B cell (primary cell): ENCODE measurements around the gene MAP2K6. TPM values are rescaled to one million over a fixed set of nuclear protein-coding genes. Genes with fewer than 3 reads are reported as not detected.

ENCODE experiments used
- ATAC-seq: fragments of 200-7000 bp; cut with Tn5 transposase; one replicate; pipeline ENCODE4 v1.10.0; 2021; ENCODE audit warnings: low read depth, mild to moderate bottlenecking, moderate number of reproducible peaks, moderate library complexity
- CTCF ChIA-PET: fragments of 350-600 bp; sonication (Branson Sonifier 250); formaldehyde crosslinking; loops from one replicate; lab custom pipeline; 2021; ENCODE audit warnings: antibody characterized with exemption, inconsistent platforms; lab: Charles Lee
- POLR2A ChIA-PET: fragments of 350-600 bp; sonication (Branson Sonifier 250); formaldehyde crosslinking; loops from one replicate; lab custom pipeline; 2021; ENCODE audit warnings: antibody characterized with exemption; lab: Charles Lee
- DNase-seq: peaks from one replicate; pipeline ENCODE4 v3.0.0; 2013
- H2AFZ ChIP-seq: 2 replicates; pipeline ENCODE4 v1.6.1; 2012; ENCODE audit warnings: mild to moderate bottlenecking, low read depth, low read length; ENCODE audit not compliant: insufficient read depth, poor library complexity, severe bottlenecking
- H3K27ac ChIP-seq, 2 donors: 1 replicate in 1 of 2; 2 replicates in 1 of 2; pipeline ENCODE4 v1.5.1; 2012 to 2013; ENCODE audit warnings: low read length in 2 of 2, mild to moderate bottlenecking in 2 of 2, moderate library complexity in 1 of 2
- H3K27me3 ChIP-seq, 4 experiments: fragments of 200-600 bp in 1 of 4; sonication (generic) in 1 of 4; replicated peaks in 1 of 4; 1 replicate in 2 of 4; 2 replicates in 2 of 4; pipeline versions ENCODE4 v1.6.1 to v1.7.0; 2013 to 2016; ENCODE audit warnings: low read length in 3 of 4, mild to moderate bottlenecking in 2 of 4, mixed read lengths in 1 of 4, moderate library complexity in 1 of 4; ENCODE audit not compliant: insufficient read depth in 4 of 4, control insufficient read depth in 3 of 4; ENCODE audit errors: control extremely low read depth in 1 of 4
- H3K36me3 ChIP-seq, 2 experiments: replicated peaks in 1 of 2; 1 replicate in 1 of 2; 2 replicates in 1 of 2; pipeline versions ENCODE4 v1.6.1 to v1.7.1; 2013; ENCODE audit warnings: low read length in 1 of 2; ENCODE audit not compliant: insufficient read depth in 2 of 2, control insufficient read depth in 1 of 2; ENCODE audit errors: control extremely low read depth in 1 of 2, extremely low read depth in 1 of 2
- H3K4me1 ChIP-seq, 2 donors: fragments of 200-600 bp in 1 of 2; sonication (generic) in 1 of 2; 1 replicate in 1 of 2; 2 replicates in 1 of 2; pipeline versions ENCODE4 v1.5.1 to v1.6.1; 2013 to 2017; ENCODE audit warnings: low read length in 2 of 2; ENCODE audit not compliant: control insufficient read depth in 2 of 2, insufficient read depth in 2 of 2
- H3K4me2 ChIP-seq: replicated peaks from 2 replicates; pipeline ENCODE3; 2012; ENCODE audit warnings: mild to moderate bottlenecking, low read depth, low read length; ENCODE audit not compliant: poor library complexity, severe bottlenecking
- H3K4me3 ChIP-seq, 5 experiments: fragments of 200-600 bp in 1 of 5; sonication (generic) in 1 of 5; 1 replicate in 3 of 5; 2 replicates in 2 of 5; pipeline versions ENCODE4 v1.5.1 to v1.7.0; 2011 to 2016; ENCODE audit warnings: low read length in 4 of 5, mild to moderate bottlenecking in 4 of 5, low read depth in 2 of 5, control low read depth in 1 of 5, moderate library complexity in 1 of 5; ENCODE audit not compliant: insufficient read depth in 1 of 5; ENCODE audit errors: control extremely low read depth in 1 of 5, extremely low read depth in 1 of 5
- H3K79me2 ChIP-seq: fragments of 200-600 bp; sonication (generic); one replicate; pipeline ENCODE4 v1.6.0; 2016; ENCODE audit warnings: low read length; ENCODE audit not compliant: control insufficient read depth, insufficient read depth
- H3K9ac ChIP-seq: fragments of 200-600 bp; sonication (generic); 2 replicates; pipeline ENCODE4 v1.6.1; 2017; ENCODE audit warnings: mild to moderate bottlenecking, low read length, moderate library complexity
- H3K9me3 ChIP-seq, 3 donors: one replicate each; pipeline versions ENCODE4 v1.6.1 to v1.7.1; 2013; ENCODE audit warnings: low read length in 2 of 3; ENCODE audit not compliant: control insufficient read depth in 2 of 3, insufficient read depth in 1 of 3; ENCODE audit errors: control extremely low read depth in 1 of 3
- H4K20me1 ChIP-seq: 2 replicates; pipeline ENCODE4 v1.6.0; 2012; ENCODE audit warnings: mild to moderate bottlenecking, low read length; ENCODE audit not compliant: insufficient read depth, control insufficient read depth, poor library complexity, severe bottlenecking
- H3K27ac Mint-ChIP-seq: one replicate; pipeline ENCODE4 v1.8.0; 2021; ENCODE audit warnings: mixed read lengths
- H3K27me3 Mint-ChIP-seq: one replicate; pipeline ENCODE4 v1.8.0; 2021; ENCODE audit warnings: mixed read lengths
- H3K4me1 Mint-ChIP-seq: one replicate; pipeline ENCODE4 v1.8.0; 2021; ENCODE audit warnings: mixed read lengths
- H3K4me3 Mint-ChIP-seq: one replicate; pipeline ENCODE4 v1.8.0; 2021; ENCODE audit warnings: mixed read lengths
- H3K9me3 Mint-ChIP-seq: one replicate; pipeline ENCODE4 v1.8.0; 2022; ENCODE audit warnings: mixed read lengths; ENCODE audit not compliant: insufficient read depth
- CTCF ChIP-seq: fragments of 200-600 bp; IDR thresholded peaks from one replicate; pipeline ENCODE4 v1.8.0; 2022; ENCODE audit warnings: antibody characterized with exemption, mild to moderate bottlenecking
- EZH2 ChIP-seq: IDR thresholded peaks from 2 replicates; pipeline ENCODE4 v1.6.1; 2012; ENCODE audit warnings: borderline replicate concordance, low read depth, mild to moderate bottlenecking, moderate library complexity, low read length; ENCODE audit not compliant: insufficient read depth, poor library complexity, severe bottlenecking
- whole genome bisulfite sequencing: methylation state at CpG from one replicate; pipeline ENCODE4 v1.1.5; 2013; ENCODE audit warnings: missing lambda C conversion rate; ENCODE audit not compliant: insufficient coverage; 5-methylcytosine and 5-hydroxymethylcytosine counted together
- intact Hi-C: fragments of 100-400 bp; cut with micrococcal nuclease; formaldehyde crosslinking; loops from one replicate; pipeline ENCODE4 v1.10.0; 2022
- polyA plus RNA-seq: library from polyadenylated mRNA; depleted of rRNA; stranded (reverse); fragments of >200 nt; gene quantifications from 2 replicates; pipeline ENCODE4 v1.2.3, GENCODE V29; 2012
- total RNA-seq, 2 donors: library from RNA; stranded (reverse); fragments of 120-200 nt in 1 of 2; gene quantifications; 1 replicate in 1 of 2; 2 replicates in 1 of 2; pipeline versions ENCODE4 v1.2.3 to v1.2.4, GENCODE V29; 2013 to 2022

Gene MAP2K6
- total and polyA plus RNA-seq, 2 donors (not counting 1 experiment from before 2014, with no cell fraction given): 2.4 to 7.7 TPM

- H4K20me1 ChIP-seq: no peaks in the 10 kb centered on the region
- intact Hi-C loops: loop anchor here (10.0 kb wide), 1 partner anchor 637 kb away; no protein-coding TSS in a partner anchor
- no peaks in the 10 kb centered on the region for H3K27me3 ChIP-seq
- no peak for TF ChIP-seq CTCF
- no peak for TF ChIP-seq EZH2
- H3K36me3 ChIP-seq: no peaks in the 10 kb centered on the region
- no peak for ATAC-seq
- H3K9me3 ChIP-seq: no peaks in the 10 kb centered on the region
- peaks cover 14 to 18% of the 10 kb centered on the region in 2 donors for H3K4me1 ChIP-seq
- H3K4me2 ChIP-seq: no peak overlapping the region
- H3K79me2 ChIP-seq: peaks cover 5% of the 10 kb centered on the region
- no peaks in the 10 kb centered on the region for H3K27me3 Mint-ChIP-seq
- ChIA-PET CTCF (interaction anchor here (0.6 to 1.0 kb wide), 3 partner anchors 10 to 1835 kb away, joined by 3 read pairs; no protein-coding TSS in a partner anchor), POLR2A (no interaction called here)
- H3K9ac ChIP-seq: no peak overlapping the region
- no peaks in the 10 kb centered on the region for H3K9me3 Mint-ChIP-seq
- H3K27ac Mint-ChIP-seq: no peak overlapping the region
- H2AFZ ChIP-seq: no peak overlapping the region
- no peak overlapping the region for H3K27ac ChIP-seq
- 96% methylated on average over 3 of the region's 4 CpGs for WGBS
- H3K4me3 Mint-ChIP-seq: no peak overlapping the region
- no peak for DNase-seq
- H3K4me1 Mint-ChIP-seq: no peaks in the 10 kb centered on the region
- no peak overlapping the region for H3K4me3 ChIP-seq
Measured at GRCh38 chr17:69412251-69412671, 2.2 kb upstream of the MAP2K6 start.

- Histone ChIP-seq H3K27me3 (no peaks in the 10 kb centered on the region), H2AFZ (peak overlapping the region; percentile 17), H3K4me2 (peak overlapping the region; percentile 79), H3K4me1 (peaks cover 14 to 18% of the 10 kb centered on the region in 2 donors), H4K20me1 (no peaks in the 10 kb centered on the region), H3K36me3 (no peaks in the 10 kb centered on the region), H3K4me3 (peak overlapping the region; percentile 56 to 90 (median 73)), H3K9me3 (no peaks in the 10 kb centered on the region), H3K79me2 (peaks cover 22% of the 10 kb centered on the region), H3K27ac (no peak overlapping the region), H3K9ac (peak overlapping the region; percentile 67)
- no peak overlapping the region for H3K27ac Mint-ChIP-seq
- intact Hi-C loops: loop anchor here (2.0 to 10.0 kb wide), 3 partner anchors 92 to 641 kb away; no protein-coding TSS in a partner anchor
- DNase-seq (no peak), ATAC-seq (no peak)
- no peaks in the 10 kb centered on the region for H3K4me1 Mint-ChIP-seq
- no peaks in the 10 kb centered on the region for H3K9me3 Mint-ChIP-seq
- WGBS: 13% methylated on average over 5 of the region's 6 CpGs
- TF ChIP-seq EZH2 (no peak), CTCF (no peak)
- ChIA-PET POLR2A (no interaction called here), CTCF (interaction anchor here (0.9 to 1.8 kb wide), 4 partner anchors 9 to 191 kb away, joined by 3 to 8 read pairs (median 6); no protein-coding TSS in a partner anchor)
- no peaks in the 10 kb centered on the region for H3K27me3 Mint-ChIP-seq
- H3K4me3 Mint-ChIP-seq: no peak overlapping the region
Measured at GRCh38 chr17:69415431-69415830, 934 bp downstream of the MAP2K6 start.
